Measurements from ENCODE around the gene APCDD1L. TPM values are rescaled to one million over a fixed set of nuclear protein-coding genes. Genes with fewer than 3 reads are reported as not detected.

APCDD1L gene
- not detected in 2 replicates for total RNA-seq (2014; rRNA removed; shearing (Covaris generic); ENCODE audit: low replicate concordance)

DNA sequence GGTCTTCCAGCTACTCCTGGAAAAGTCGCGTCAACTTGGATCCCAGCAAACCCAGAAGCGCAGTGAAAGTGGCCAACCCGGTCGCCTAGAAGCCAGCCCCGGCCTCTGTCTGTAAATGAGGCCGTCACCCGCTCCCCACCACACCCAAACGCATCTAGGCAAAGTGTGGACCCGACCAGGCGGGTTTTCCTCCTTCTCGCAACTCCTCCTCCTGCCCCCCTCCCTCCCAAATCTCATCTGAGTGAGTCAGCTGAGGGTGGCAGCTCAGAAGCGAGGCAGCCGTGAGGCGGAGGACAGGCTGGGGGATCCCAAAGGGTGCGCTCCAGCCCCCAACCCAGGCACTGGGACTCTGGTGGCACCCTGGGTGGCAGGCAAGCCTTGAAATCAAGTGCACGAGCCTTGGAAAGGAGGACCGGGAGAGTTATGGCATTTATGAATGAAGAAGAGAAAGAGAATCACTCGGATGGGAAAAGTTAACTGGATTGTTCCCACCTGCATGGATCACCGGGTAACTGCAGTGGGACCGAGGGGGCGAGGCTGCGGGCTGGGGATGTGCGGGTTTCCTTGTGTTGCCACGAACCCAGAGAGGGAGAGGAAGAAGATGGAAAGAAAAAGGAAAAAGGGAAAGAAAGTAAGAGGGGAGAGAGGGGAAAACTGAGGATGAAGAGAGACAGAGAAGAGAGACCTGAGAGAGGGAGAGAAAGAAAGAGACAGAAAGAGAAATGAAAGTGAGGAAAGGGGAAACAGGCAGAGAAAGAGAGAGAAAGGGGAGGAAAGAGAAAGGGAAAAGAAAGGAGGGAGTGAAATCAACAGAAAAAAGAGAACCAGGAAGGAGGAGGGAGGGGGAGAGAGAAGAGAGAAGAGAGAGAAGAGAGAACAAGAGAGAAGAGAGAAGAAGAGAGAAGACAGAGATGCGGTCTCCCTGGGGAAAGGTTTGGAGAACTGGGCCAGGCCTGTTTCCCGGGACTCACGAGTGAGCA, at the start of gene APCDD1L:
Gene APCDD1L (minus strand): TSS at position 167 of the 980 bp plus-strand sequence. CDS start 692 bp downstream, outside the sequence.
- DNase-seq, result no peak
- no peaks in the 10 kb centered on the region for H3K79me2 ChIP-seq (ENCODE audit: low read length)
- no peak within 1 kb of the TSS for H3K4me3 ChIP-seq (ENCODE audit: low read length)
- H3K36me3 ChIP-seq (ENCODE audit: insufficient read depth, low read length), result no peaks in the 10 kb centered on the region
- 0 out of 2 replicates have a peak, but pooled peaks cover 3% of the 10 kb centered on the region for H4K20me1 ChIP-seq (ENCODE audit: insufficient read depth, low read depth, low read length)
- no peaks in the 10 kb centered on the region for H3K9me2 ChIP-seq (replicated peaks; ENCODE audit: insufficient read depth, low read length)
- H3K27ac ChIP-seq (ENCODE audit: low read length), result no peak within 1 kb of the TSS
- peaks cover 27% of the 10 kb centered on the region for H3K4me1 ChIP-seq (ENCODE audit: low read length)
- no peaks in the 10 kb centered on the region for H3K27me3 ChIP-seq (ENCODE audit: low read length)
- no peak within 1 kb of the TSS for H3K4me2 ChIP-seq (ENCODE audit: low read depth, low read length, poor library complexity, severe bottlenecking)
- H3K9me3 ChIP-seq (ENCODE audit: low read length), result no peaks in the 10 kb centered on the region
- no peak within 1 kb of the TSS for H3K9ac ChIP-seq (ENCODE audit: low read length)
- no peak within 1 kb of the TSS for H2AFZ ChIP-seq (ENCODE audit: low read length)

DNA sequence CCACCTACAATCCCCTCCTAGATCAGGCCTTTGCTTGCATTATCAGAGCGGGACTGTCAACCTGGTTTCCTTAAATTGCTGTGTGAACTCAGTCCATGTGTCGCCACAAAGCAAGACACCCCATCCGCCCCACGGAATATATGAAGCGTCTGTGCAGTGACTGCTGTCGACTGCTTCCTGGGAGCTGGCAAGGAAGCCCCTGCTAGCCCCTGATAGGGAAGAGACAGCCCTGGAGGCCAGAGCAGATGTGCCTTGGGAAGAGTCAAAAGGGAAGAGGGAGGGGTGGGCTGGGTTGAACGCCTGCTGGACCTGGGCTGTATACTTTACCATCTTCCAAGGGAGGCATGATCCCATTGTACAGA, 44.1 kb upstream of the APCDD1L start:
- Histone ChIP-seq H3K4me1 (ENCODE audit: low read length) (no peaks in the 10 kb centered on the region), H3K27me3 (ENCODE audit: low read length) (no peaks in the 10 kb centered on the region), H3K9ac (ENCODE audit: low read length) (no peak overlapping the region), H3K4me3 (ENCODE audit: low read length) (no peak overlapping the region), H3K4me2 (ENCODE audit: low read depth, low read length, poor library complexity, severe bottlenecking) (no peak overlapping the region), H3K27ac (ENCODE audit: low read length) (no peak overlapping the region), H4K20me1 (ENCODE audit: insufficient read depth, low read depth, low read length) (no peaks in the 10 kb centered on the region), H3K9me2 (replicated peaks; ENCODE audit: insufficient read depth, low read length) (no peaks in the 10 kb centered on the region), H3K36me3 (ENCODE audit: insufficient read depth, low read length) (no peaks in the 10 kb centered on the region), H2AFZ (ENCODE audit: low read length) (no peak overlapping the region), H3K79me2 (ENCODE audit: low read length) (no peaks in the 10 kb centered on the region), H3K9me3 (ENCODE audit: low read length) (no peaks in the 10 kb centered on the region)
- DNase-seq, result no peak

DNA sequence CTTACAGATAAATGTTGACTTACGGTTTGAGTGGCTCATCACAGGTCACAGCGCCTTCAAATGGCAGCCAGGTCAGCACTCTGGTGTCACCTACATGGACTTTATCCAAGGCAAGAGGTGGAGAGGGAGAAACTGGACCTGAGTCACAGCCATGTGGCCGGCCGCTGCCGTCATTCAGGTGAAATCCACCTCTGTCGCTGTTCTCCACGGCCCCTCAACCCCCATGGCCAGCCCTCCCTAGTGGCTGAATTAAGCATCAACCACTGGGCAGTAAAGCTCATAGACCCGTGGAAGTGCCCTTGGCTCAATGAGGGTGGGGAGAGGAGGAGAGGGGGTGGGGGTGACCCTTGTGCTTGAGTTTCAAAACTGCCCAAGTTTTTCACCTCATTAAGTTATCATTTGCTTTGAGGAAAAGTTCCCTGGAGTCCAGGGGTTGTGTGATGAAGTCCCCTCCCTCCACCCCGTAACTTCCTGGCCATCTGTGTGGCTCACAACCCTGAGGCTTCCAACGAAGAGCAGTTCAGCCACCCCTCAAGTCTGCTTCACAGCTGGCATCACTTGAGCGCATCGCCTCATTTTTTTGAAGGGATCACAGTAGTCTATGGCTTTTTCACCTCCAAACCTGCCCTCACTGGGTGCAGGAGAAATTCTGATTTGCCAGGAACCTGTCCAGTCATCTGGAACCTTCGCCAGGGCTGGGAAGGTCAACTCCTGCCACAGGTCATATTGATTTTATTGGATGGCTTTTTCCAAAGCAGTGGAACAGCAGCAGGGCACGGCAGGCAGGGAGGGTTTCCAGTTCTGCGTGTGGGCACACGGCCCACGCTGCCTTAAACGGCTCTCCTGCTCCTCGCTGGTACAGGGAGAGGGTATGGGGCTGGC, 43.5 kb upstream of the APCDD1L start:
- Histone ChIP-seq H3K9ac (ENCODE audit: low read length) (no peak overlapping the region), H3K9me2 (replicated peaks; ENCODE audit: insufficient read depth, low read length) (no peaks in the 10 kb centered on the region), H3K79me2 (ENCODE audit: low read length) (no peaks in the 10 kb centered on the region), H3K4me1 (ENCODE audit: low read length) (no peaks in the 10 kb centered on the region), H3K4me2 (ENCODE audit: low read depth, low read length, poor library complexity, severe bottlenecking) (no peak overlapping the region), H3K36me3 (ENCODE audit: insufficient read depth, low read length) (no peaks in the 10 kb centered on the region), H3K27ac (ENCODE audit: low read length) (no peak overlapping the region), H3K27me3 (ENCODE audit: low read length) (no peaks in the 10 kb centered on the region), H4K20me1 (ENCODE audit: insufficient read depth, low read depth, low read length) (no peaks in the 10 kb centered on the region), H3K9me3 (ENCODE audit: low read length) (no peaks in the 10 kb centered on the region), H3K4me3 (ENCODE audit: low read length) (no peak overlapping the region), H2AFZ (ENCODE audit: low read length) (no peak overlapping the region)
- DNase-seq, result no peak

DNA sequence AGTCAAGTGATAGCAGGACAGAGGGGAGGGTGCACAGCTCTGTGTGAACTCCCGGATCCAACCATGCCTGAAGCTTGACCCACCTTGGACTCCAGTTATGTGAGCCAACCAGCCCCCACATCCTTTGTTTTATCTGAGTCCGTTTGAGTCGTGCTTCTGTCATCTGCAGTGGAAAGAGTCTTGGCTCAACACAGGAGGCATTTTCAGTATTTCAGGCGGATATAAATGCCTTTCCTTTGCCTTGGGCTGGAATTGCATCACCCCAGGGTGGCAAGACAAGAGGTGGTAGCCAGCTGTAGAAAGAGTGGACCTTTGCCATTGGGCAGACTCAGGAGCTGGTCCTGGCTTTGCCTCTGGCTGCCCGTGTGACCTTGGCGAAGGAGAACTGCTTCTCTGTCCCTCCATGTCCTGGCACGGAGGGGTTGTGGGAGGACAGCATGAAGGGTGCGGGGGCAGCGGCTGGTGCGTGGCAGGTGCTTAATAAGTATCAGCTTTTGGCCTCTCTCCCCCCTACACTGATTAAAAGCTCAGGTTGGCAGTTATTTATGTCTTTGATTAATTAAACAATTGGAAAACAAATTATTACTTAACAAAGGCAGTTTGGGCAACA, 42.6 kb upstream of the APCDD1L start:
- Histone ChIP-seq H3K9ac (ENCODE audit: low read length) (no peak overlapping the region), H3K4me2 (ENCODE audit: low read depth, low read length, poor library complexity, severe bottlenecking) (no peak overlapping the region), H3K4me1 (ENCODE audit: low read length) (no peaks in the 10 kb centered on the region), H3K79me2 (ENCODE audit: low read length) (no peaks in the 10 kb centered on the region), H3K4me3 (ENCODE audit: low read length) (no peak overlapping the region), H3K27me3 (ENCODE audit: low read length) (no peaks in the 10 kb centered on the region), H3K27ac (ENCODE audit: low read length) (no peak overlapping the region), H4K20me1 (ENCODE audit: insufficient read depth, low read depth, low read length) (no peaks in the 10 kb centered on the region), H3K36me3 (ENCODE audit: insufficient read depth, low read length) (no peaks in the 10 kb centered on the region), H3K9me3 (ENCODE audit: low read length) (no peaks in the 10 kb centered on the region), H2AFZ (ENCODE audit: low read length) (no peak overlapping the region), H3K9me2 (replicated peaks; ENCODE audit: insufficient read depth, low read length) (no peaks in the 10 kb centered on the region)
- no peak for DNase-seq

DNA sequence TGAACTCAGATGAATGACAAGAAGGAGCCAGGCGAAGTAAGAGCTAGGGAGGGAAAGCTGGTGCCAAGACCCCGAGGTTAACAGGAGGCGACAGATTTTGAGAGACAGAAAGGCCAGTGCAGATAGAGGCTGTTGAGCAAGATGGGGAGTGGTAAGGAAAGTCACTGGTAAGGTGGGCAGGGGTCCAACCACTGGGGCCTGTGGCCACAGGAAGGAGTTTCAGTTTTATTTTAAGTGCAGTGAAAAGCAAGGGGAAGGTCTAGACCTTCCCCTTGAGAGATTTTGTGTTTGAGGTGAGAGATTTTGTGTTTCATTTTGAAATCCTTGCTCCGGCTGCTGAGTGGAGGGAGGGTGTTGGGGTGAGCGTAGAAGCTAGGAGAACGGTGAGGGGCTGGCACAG, 41.8 kb upstream of the APCDD1L start:
- Histone ChIP-seq H3K27me3 (ENCODE audit: low read length) (no peaks in the 10 kb centered on the region), H3K9ac (ENCODE audit: low read length) (no peak overlapping the region), H3K4me3 (ENCODE audit: low read length) (no peak overlapping the region), H3K36me3 (ENCODE audit: insufficient read depth, low read length) (no peaks in the 10 kb centered on the region), H3K27ac (ENCODE audit: low read length) (no peak overlapping the region), H3K9me2 (replicated peaks; ENCODE audit: insufficient read depth, low read length) (no peaks in the 10 kb centered on the region), H2AFZ (ENCODE audit: low read length) (no peak overlapping the region), H3K4me1 (ENCODE audit: low read length) (no peaks in the 10 kb centered on the region), H3K4me2 (ENCODE audit: low read depth, low read length, poor library complexity, severe bottlenecking) (no peak overlapping the region), H3K9me3 (ENCODE audit: low read length) (no peaks in the 10 kb centered on the region), H4K20me1 (ENCODE audit: insufficient read depth, low read depth, low read length) (no peaks in the 10 kb centered on the region), H3K79me2 (ENCODE audit: low read length) (no peaks in the 10 kb centered on the region)
- no peak for DNase-seq

DNA sequence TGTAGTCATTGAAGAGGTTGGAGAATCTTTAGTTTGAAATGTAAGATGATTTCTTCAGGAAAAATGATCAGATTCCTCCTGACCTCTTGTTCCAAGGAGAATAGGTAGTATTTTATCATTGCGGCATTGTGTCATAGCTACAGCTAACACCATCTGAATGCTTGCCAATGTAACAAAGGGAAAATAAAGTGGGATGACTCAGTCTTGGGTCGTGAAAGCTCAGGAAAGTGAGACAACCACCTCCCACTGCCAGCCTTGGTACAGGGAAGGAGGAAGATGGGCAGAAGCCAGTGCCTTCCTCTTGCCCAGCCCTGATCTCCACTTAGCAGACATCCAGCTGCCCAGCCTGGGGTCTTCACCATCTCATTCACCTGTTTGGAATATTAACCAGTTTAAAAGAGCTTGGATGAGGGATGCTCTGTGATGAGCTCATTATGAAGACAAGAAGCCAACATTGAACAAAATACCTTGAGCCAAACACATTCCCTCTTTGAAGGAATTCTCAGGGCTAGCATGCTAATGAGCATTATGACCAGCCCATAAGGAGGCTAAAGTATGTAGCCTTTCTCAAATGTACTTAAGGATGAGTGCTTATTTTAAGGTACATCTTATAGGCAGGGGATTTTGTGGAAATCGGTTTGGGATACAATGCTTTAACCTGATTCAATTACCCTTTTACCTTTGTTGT, 40.0 kb upstream of the APCDD1L start:
- Histone ChIP-seq H3K27me3 (ENCODE audit: low read length) (no peaks in the 10 kb centered on the region), H3K4me3 (ENCODE audit: low read length) (no peak overlapping the region), H4K20me1 (ENCODE audit: insufficient read depth, low read depth, low read length) (no peaks in the 10 kb centered on the region), H3K27ac (ENCODE audit: low read length) (no peak overlapping the region), H2AFZ (ENCODE audit: low read length) (no peak overlapping the region), H3K4me2 (ENCODE audit: low read depth, low read length, poor library complexity, severe bottlenecking) (no peak overlapping the region), H3K9me2 (replicated peaks; ENCODE audit: insufficient read depth, low read length) (no peaks in the 10 kb centered on the region), H3K79me2 (ENCODE audit: low read length) (no peaks in the 10 kb centered on the region), H3K4me1 (ENCODE audit: low read length) (no peaks in the 10 kb centered on the region), H3K36me3 (ENCODE audit: insufficient read depth, low read length) (no peaks in the 10 kb centered on the region), H3K9me3 (ENCODE audit: low read length) (no peaks in the 10 kb centered on the region), H3K9ac (ENCODE audit: low read length) (no peak overlapping the region)
- no peak for DNase-seq

DNA sequence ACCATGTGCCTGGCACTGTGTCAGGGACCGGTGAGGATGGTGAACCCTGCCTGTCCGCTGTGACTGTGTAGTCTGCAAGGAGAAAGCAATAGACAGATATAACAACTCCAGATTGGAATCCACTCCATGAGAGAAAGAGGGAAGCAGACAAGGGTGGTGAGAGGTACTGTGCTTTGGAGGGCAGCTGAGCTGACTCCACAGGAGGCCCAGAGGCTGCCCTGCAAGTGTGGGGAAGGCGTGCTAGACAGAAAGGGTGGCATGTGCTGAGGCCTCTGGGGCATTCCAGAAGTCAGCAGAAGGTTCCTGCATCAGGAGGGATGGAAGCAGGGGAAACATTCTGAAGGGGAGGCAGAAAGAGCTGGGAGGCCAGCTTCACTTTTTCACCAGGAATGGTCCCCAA, 39.3 kb upstream of the APCDD1L start:
- no peaks in the 10 kb centered on the region for H3K27me3 ChIP-seq (ENCODE audit: low read length)
- H3K4me3 ChIP-seq (ENCODE audit: low read length), result no peak overlapping the region
- no peak for DNase-seq

More for the DNA sequence above, 39.3 kb upstream of the APCDD1L start:
- no peak overlapping the region for H3K27ac ChIP-seq (ENCODE audit: low read length)
- no peaks in the 10 kb centered on the region for H3K79me2 ChIP-seq (ENCODE audit: low read length)
- no peaks in the 10 kb centered on the region for H3K4me1 ChIP-seq (ENCODE audit: low read length)
- no peaks in the 10 kb centered on the region for H3K9me3 ChIP-seq (ENCODE audit: low read length)
- H3K9ac ChIP-seq (ENCODE audit: low read length), result no peak overlapping the region
- no peaks in the 10 kb centered on the region for H3K36me3 ChIP-seq (ENCODE audit: insufficient read depth, low read length)
- H4K20me1 ChIP-seq (ENCODE audit: insufficient read depth, low read depth, low read length), result no peaks in the 10 kb centered on the region
- no peak overlapping the region for H3K4me2 ChIP-seq (ENCODE audit: low read depth, low read length, poor library complexity, severe bottlenecking)
- no peaks in the 10 kb centered on the region for H3K9me2 ChIP-seq (replicated peaks; ENCODE audit: insufficient read depth, low read length)
- H2AFZ ChIP-seq (ENCODE audit: low read length), result no peak overlapping the region

All from Karpas-422 (cell line).